MCF 10A (cell line): Measurements from ENCODE around the gene SRGAP3. TPM values are rescaled to one million over a fixed set of nuclear protein-coding genes. Genes with fewer than 3 reads are reported as not detected.

ENCODE experiments used
- BruUV-seq: library from RNA; stranded (reverse); fragments of 400-500 nt; replicated peaks from 2 replicates; lab custom pipeline; 2021; lab: Mats Ljungman, UMichigan
- CTCF ChIA-PET: fragments of 300-600 bp; sonication (Branson Sonifier 250); formaldehyde crosslinking; extraction: SDS; loops from one replicate; lab custom pipeline; 2021; ENCODE audit warnings: antibody characterized with exemption, inconsistent platforms; lab: Yijun Ruan, JAX
- POLR2A ChIA-PET: fragments of 300-600, 350-650 bp; sonication (Branson Sonifier 250); formaldehyde crosslinking; extraction: SDS; loops from one replicate; lab custom pipeline; 2020; ENCODE audit warnings: antibody characterized with exemption, inconsistent platforms; lab: Yijun Ruan, JAX
- DNase-seq: peaks from one replicate; pipeline ENCODE4 v3.0.0-alpha.2; 2018; ENCODE audit not compliant: unreplicated experiment
- H3K27ac Mint-ChIP-seq: one replicate; pipeline ENCODE4 v1.8.0; 2022; ENCODE audit warnings: mild to moderate bottlenecking, low read depth, mixed read lengths; ENCODE audit not compliant: unreplicated experiment
- H3K27me3 Mint-ChIP-seq: one replicate; pipeline ENCODE4 v1.8.0; 2022; ENCODE audit warnings: mixed read lengths; ENCODE audit not compliant: insufficient read depth, unreplicated experiment
- H3K36me3 Mint-ChIP-seq: one replicate; pipeline ENCODE4 v1.8.0; 2022; ENCODE audit warnings: mild to moderate bottlenecking, moderate library complexity, mixed read lengths; ENCODE audit not compliant: insufficient read depth, unreplicated experiment
- H3K4me1 Mint-ChIP-seq: one replicate; pipeline ENCODE4 v1.8.0; 2022; ENCODE audit warnings: mixed read lengths; ENCODE audit not compliant: insufficient read depth, unreplicated experiment
- H3K4me3 Mint-ChIP-seq: one replicate; pipeline ENCODE4 v1.8.0; 2022; ENCODE audit warnings: mild to moderate bottlenecking, moderate library complexity, mixed read lengths; ENCODE audit not compliant: unreplicated experiment
- H3K9me3 Mint-ChIP-seq: one replicate; pipeline ENCODE4 v1.8.0; 2022; ENCODE audit warnings: mixed read lengths; ENCODE audit not compliant: unreplicated experiment
- intact Hi-C: fragments of 100-400 bp; cut with micrococcal nuclease; formaldehyde crosslinking; loops from 2 replicates; pipeline ENCODE4 v1.14.1; 2022
- total RNA-seq: library from RNA; stranded (reverse); gene quantifications from 2 replicates; pipeline ENCODE4 v1.2.3, GENCODE V29; 2022
- TF ChIP-seq, protein P1 (sequence below): fragments of 200-600 bp; IDR thresholded peaks from one replicate; pipeline ENCODE4 v1.8.0; 2022; ENCODE audit warnings: antibody characterized with exemption, mild to moderate bottlenecking; ENCODE audit not compliant: unreplicated experiment

Gene SRGAP3
- total RNA-seq, 1 experiment from 2014 or later = 19.8 TPM

DNA sequence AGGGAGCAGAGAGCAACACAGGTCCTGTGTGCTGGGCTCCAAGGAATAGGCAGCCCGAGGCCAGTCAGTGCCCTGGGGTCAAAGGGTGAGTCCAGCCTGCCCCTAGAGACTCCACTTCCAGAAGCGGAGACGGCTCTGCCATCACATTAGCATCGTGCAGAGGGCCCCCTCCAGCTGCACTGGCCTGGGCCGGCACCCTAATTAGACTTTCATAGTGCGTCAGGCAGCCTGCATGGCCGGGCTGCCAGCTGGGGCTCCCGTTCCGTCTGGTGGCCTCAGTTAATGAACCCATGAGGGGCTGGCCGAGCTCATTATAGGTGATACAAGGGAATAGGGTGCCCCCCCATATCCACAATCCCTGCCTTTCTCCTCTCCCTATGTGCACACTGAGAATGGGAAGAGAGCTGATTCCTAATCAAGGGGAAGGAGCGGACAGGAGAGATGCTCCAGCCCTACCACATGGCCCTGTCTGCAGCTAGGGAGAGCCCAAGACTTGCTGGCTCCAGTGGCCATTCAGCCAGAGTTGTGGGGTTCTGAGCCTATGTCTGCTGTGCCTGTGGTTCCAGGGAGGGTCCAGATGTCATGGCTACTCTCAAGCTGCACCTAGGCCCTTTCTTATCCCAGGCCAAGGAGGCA, 128.0 kb downstream of the SRGAP3 start:
- DNase-seq = no peak
- intact Hi-C loops = no loop called here
- POLR2A ChIA-PET = interaction anchor here (0.6 to 1.4 kb wide), 2 partner anchors 127 to 132 kb away, joined by 3 to 4 read pairs; no protein-coding TSS in a partner anchor
- H3K4me3 Mint-ChIP-seq = no peak overlapping the region
- peaks cover 26% of the 10 kb centered on the region for H3K36me3 Mint-ChIP-seq
- no peaks in the 10 kb centered on the region for H3K9me3 Mint-ChIP-seq
- BruUV-seq = no TSS peak
- CTCF ChIA-PET = interaction anchor here (1.2 kb wide), 1 partner anchor 181 kb away, joined by 6 read pairs; no protein-coding TSS in a partner anchor
- no peaks in the 10 kb centered on the region for H3K27me3 Mint-ChIP-seq
- TF ChIP-seq, protein P1, sequence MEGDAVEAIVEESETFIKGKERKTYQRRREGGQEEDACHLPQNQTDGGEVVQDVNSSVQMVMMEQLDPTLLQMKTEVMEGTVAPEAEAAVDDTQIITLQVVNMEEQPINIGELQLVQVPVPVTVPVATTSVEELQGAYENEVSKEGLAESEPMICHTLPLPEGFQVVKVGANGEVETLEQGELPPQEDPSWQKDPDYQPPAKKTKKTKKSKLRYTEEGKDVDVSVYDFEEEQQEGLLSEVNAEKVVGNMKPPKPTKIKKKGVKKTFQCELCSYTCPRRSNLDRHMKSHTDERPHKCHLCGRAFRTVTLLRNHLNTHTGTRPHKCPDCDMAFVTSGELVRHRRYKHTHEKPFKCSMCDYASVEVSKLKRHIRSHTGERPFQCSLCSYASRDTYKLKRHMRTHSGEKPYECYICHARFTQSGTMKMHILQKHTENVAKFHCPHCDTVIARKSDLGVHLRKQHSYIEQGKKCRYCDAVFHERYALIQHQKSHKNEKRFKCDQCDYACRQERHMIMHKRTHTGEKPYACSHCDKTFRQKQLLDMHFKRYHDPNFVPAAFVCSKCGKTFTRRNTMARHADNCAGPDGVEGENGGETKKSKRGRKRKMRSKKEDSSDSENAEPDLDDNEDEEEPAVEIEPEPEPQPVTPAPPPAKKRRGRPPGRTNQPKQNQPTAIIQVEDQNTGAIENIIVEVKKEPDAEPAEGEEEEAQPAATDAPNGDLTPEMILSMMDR = no peak
- no peaks in the 10 kb centered on the region for H3K4me1 Mint-ChIP-seq
- no peak overlapping the region for H3K27ac Mint-ChIP-seq

DNA sequence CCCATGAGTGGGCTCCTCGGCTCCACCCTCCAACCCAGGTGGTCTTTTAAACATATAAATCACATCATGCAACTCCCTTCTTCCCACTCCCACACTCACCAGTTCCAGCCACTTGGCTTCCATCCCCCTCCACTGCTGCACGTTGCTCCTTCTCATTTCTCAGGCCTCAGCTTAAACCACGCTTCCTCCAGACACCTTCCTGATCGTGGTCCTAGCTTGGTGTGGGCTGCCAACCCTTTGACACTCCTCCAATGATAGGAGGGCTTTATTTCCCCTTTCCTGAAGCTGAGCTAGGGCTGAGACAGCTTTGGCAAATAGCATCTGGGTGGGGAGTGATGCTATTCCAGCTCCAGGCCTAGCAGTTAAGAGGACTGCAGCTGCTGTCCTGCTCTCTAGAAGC, 130.1 kb downstream of the SRGAP3 start:
- Mint-ChIP-seq H3K27ac (no peak overlapping the region), H3K4me3 (no peak overlapping the region), H3K9me3 (no peaks in the 10 kb centered on the region), H3K27me3 (no peaks in the 10 kb centered on the region), H3K4me1 (no peaks in the 10 kb centered on the region), H3K36me3 (peaks cover 26% of the 10 kb centered on the region)
- ChIA-PET CTCF (interaction anchor here (0.5 to 1.1 kb wide), 4 partner anchors 31 to 178 kb away, joined by 3 to 4 read pairs (median 4); no protein-coding TSS in a partner anchor), POLR2A (interaction anchor here (0.6 to 1.3 kb wide), 2 partner anchors 18 to 243 kb away, joined by 3 read pairs; no protein-coding TSS in a partner anchor)
- TF ChIP-seq, protein P1 = no peak
- DNase-seq = no peak
- intact Hi-C loops = no loop called here
- BruUV-seq = no TSS peak

DNA sequence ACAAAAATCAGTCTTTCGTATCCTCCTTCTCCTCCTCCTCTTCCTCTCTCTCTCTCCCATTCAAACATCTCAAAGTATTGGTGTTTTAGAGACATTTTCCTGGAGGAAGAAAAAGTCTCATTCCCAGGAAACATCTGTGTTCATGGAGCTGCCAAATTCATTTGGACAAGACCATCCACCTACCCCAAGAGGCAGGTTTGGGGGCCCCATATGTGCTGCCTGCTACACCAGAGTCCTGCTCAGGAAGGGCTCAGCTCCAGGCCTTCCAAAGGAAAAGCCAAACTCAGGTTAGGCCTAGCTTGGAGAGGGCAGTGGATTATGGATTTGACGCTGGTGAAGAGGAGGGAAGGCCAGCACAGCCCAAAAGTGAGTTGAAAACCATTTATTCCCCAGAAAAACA, 131.2 kb downstream of the SRGAP3 start:
- intact Hi-C loops = no loop called here
- Mint-ChIP-seq H3K36me3 (peaks cover 22% of the 10 kb centered on the region), H3K27me3 (no peaks in the 10 kb centered on the region), H3K4me1 (no peaks in the 10 kb centered on the region), H3K9me3 (no peaks in the 10 kb centered on the region), H3K4me3 (no peak overlapping the region), H3K27ac (no peak overlapping the region)
- BruUV-seq = no TSS peak
- ChIA-PET POLR2A (interaction anchor here (1.3 kb wide), 1 partner anchor 19 kb away, joined by 3 read pairs; no protein-coding TSS in a partner anchor), CTCF (interaction anchor here (0.7 kb wide), 1 partner anchor 90 kb away, joined by 3 read pairs; no protein-coding TSS in a partner anchor)
- no peak for DNase-seq
- TF ChIP-seq, protein P1 = no peak

DNA sequence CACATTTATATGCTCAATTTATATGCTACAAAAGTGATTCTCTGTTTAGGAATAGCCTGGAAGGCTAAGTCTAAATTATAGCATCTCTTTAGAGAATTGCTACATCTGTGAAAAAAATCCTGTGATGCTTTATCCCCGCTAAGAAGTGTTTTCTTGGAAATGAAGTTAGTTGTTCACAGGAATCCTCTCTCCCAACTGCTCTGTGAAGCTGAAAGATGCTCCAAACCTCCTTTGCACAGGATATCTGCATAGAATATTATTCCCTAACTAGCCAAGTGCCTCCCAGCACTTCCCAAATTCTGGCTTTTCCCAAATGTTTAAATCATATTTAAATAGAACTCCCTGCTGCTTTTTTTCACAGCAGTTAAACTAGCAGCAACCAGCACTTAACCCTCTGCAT, 132.2 kb downstream of the SRGAP3 start:
- H3K9me3 Mint-ChIP-seq = no peaks in the 10 kb centered on the region
- TF ChIP-seq, protein P1 = no peak
- ChIA-PET CTCF (interaction anchor here (0.5 to 0.6 kb wide), 2 partner anchors 51 to 215 kb away, joined by 3 read pairs; no protein-coding TSS in a partner anchor), POLR2A (no interaction called here)
- no peak overlapping the region for H3K4me3 Mint-ChIP-seq
- peaks cover 24% of the 10 kb centered on the region for H3K36me3 Mint-ChIP-seq
- intact Hi-C loops = no loop called here
- H3K27ac Mint-ChIP-seq = no peak overlapping the region
- no peaks in the 10 kb centered on the region for H3K4me1 Mint-ChIP-seq
- no peak for DNase-seq
- BruUV-seq = no TSS peak
- H3K27me3 Mint-ChIP-seq = no peaks in the 10 kb centered on the region
